HG03095 (cell line): Measurements from ENCODE around the gene SMC2.

Experiments used
- ATAC-seq: cut with Tn5 transposase; IDR thresholded peaks from one replicate; pipeline ENCODE4 v1.9.1; 2021; ENCODE audit warnings: moderate library complexity; ENCODE audit not compliant: unreplicated experiment

Gene SMC2

GRCh38 chr9:104104360-104104759, 10.3 kb downstream of the SMC2 start:
- no peak for ATAC-seq

GRCh38 chr9:104107799-104108198, 13.7 kb downstream of the SMC2 start:
- no peak for ATAC-seq

- no peak for ATAC-seq
Measured at GRCh38 chr9:104108315-104108714, 14.2 kb downstream of the SMC2 start.

- no peak for ATAC-seq
Measured at GRCh38 chr9:104110509-104110908, 16.4 kb downstream of the SMC2 start.

- ATAC-seq, result no peak
Measured at GRCh38 chr9:104118916-104119315, 24.8 kb downstream of the SMC2 start.

- ATAC-seq, result no peak
Measured at GRCh38 chr9:104121022-104121421, 26.9 kb downstream of the SMC2 start.

GRCh38 chr9:104138243-104138868, 44.2 kb downstream of the SMC2 start:
- ATAC-seq, result no peak

- no peak for ATAC-seq
Measured at GRCh38 chr9:104142799-104143549, 48.9 kb downstream of the SMC2 start.

GRCh38 chr9:104143550-104143910, 49.4 kb downstream of the SMC2 start:
- ATAC-seq, result no peak

- ATAC-seq, result no peak
Measured at GRCh38 chr9:104144336-104144735, 50.2 kb downstream of the SMC2 start.

- no peak for ATAC-seq
Measured at GRCh38 chr9:104173067-104173466, 79.0 kb downstream of the SMC2 start.

GRCh38 chr9:104177003-104177611, 83.0 kb downstream of the SMC2 start:
- no peak for ATAC-seq

GRCh38 chr9:104177676-104178075, 83.6 kb downstream of the SMC2 start:
- peak; percentile 89 for ATAC-seq
